ENCODE measurements around the gene PRKACB. TPM values are rescaled to one million over a fixed set of nuclear protein-coding genes. Genes with fewer than 3 reads are reported as not detected.

Gene PRKACB
- total RNA-seq, 4 donors from 2014 or later: 4.4 to 12.3 (median 5.7) TPM

GRCh38 chr1:84190455-84190854 is 46.4 kb downstream of the PRKACB start:
- intact Hi-C loops (cut with DNase I; ENCODE audit: low total_unique reads): no loop called here
- WGBS, 2 donors: 90 to 92% methylated on average over 1 of the region's 1 CpG

GRCh38 chr1:84192681-84193080 is 48.6 kb downstream of the PRKACB start:
- 61 to 81% methylated on average over 3 of the region's 3 CpGs for WGBS, 2 donors
- no peak for DNase-seq (ENCODE audit: low spot score in 2 of 2)
- no peak overlapping the region for H3K4me3 ChIP-seq (ENCODE audit: low read depth, poor library complexity, severe bottlenecking)
- TF ChIP-seq POLR2A (IDR thresholded peaks at IDR 0.05): no peak
- TF ChIP-seq, protein P1, sequence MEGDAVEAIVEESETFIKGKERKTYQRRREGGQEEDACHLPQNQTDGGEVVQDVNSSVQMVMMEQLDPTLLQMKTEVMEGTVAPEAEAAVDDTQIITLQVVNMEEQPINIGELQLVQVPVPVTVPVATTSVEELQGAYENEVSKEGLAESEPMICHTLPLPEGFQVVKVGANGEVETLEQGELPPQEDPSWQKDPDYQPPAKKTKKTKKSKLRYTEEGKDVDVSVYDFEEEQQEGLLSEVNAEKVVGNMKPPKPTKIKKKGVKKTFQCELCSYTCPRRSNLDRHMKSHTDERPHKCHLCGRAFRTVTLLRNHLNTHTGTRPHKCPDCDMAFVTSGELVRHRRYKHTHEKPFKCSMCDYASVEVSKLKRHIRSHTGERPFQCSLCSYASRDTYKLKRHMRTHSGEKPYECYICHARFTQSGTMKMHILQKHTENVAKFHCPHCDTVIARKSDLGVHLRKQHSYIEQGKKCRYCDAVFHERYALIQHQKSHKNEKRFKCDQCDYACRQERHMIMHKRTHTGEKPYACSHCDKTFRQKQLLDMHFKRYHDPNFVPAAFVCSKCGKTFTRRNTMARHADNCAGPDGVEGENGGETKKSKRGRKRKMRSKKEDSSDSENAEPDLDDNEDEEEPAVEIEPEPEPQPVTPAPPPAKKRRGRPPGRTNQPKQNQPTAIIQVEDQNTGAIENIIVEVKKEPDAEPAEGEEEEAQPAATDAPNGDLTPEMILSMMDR (IDR thresholded peaks at IDR 0.05): no peak
- intact Hi-C loops (cut with DNase I; ENCODE audit: low total_unique reads): no loop called here

More at GRCh38 chr1:84190455-84190854, 46.4 kb downstream of the PRKACB start:
- H3K4me3 ChIP-seq (ENCODE audit: low read depth, poor library complexity, severe bottlenecking): no peak overlapping the region
- DNase-seq (ENCODE audit: low spot score in 2 of 2): no peak
- TF ChIP-seq, protein P1 (IDR thresholded peaks at IDR 0.05): no peak
- no peak for TF ChIP-seq POLR2A (IDR thresholded peaks at IDR 0.05)

DNA sequence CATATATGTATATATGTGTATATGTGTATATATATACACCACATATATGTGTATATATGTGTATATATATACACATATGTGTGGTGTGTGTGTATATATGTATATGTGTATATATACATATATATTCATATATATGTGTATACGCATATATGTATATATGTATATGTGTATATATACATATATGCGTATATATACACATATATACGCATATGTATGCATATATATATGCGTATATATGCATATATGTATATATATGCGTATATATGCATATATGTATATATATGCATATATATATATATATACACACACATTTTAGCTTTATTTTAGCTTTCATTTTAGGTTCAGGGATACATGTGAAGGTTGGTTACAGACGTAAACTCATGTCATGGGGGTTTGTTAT is 54.8 kb downstream of the PRKACB start:
- H3K4me3 ChIP-seq (ENCODE audit: low read depth, poor library complexity, severe bottlenecking): no peak overlapping the region
- TF ChIP-seq POLR2A (IDR thresholded peaks at IDR 0.05): no peak
- TF ChIP-seq, protein P1 (IDR thresholded peaks at IDR 0.05): no peak
- WGBS, 2 donors: 93 to 95% methylated on average over 6 of the region's 6 CpGs
- intact Hi-C loops (cut with DNase I; ENCODE audit: low total_unique reads): no loop called here
- DNase-seq (ENCODE audit: low spot score in 2 of 2): no peak

- no peak for TF ChIP-seq POLR2A (IDR thresholded peaks at IDR 0.05)
- TF ChIP-seq, protein P1 (IDR thresholded peaks at IDR 0.05): no peak
- WGBS, 2 donors: 96 to 97% methylated on average over 1 of the region's 1 CpG
- intact Hi-C loops (cut with DNase I; ENCODE audit: low total_unique reads): no loop called here
- DNase-seq (ENCODE audit: low spot score in 2 of 2): no peak
- H3K4me3 ChIP-seq (ENCODE audit: low read depth, poor library complexity, severe bottlenecking): no peak overlapping the region
These were observed 55.2 kb downstream of the PRKACB start for GRCh38 chr1:84199257-84199656.

- DNase-seq (ENCODE audit: low spot score in 2 of 2): no peak
- intact Hi-C loops (cut with DNase I; ENCODE audit: low total_unique reads): no loop called here
- TF ChIP-seq, protein P1 (IDR thresholded peaks at IDR 0.05): no peak
- no peak for TF ChIP-seq POLR2A (IDR thresholded peaks at IDR 0.05)
- no peak overlapping the region for H3K4me3 ChIP-seq (ENCODE audit: low read depth, poor library complexity, severe bottlenecking)
These were observed 58.1 kb downstream of the PRKACB start for GRCh38 chr1:84202126-84202525.

DNA sequence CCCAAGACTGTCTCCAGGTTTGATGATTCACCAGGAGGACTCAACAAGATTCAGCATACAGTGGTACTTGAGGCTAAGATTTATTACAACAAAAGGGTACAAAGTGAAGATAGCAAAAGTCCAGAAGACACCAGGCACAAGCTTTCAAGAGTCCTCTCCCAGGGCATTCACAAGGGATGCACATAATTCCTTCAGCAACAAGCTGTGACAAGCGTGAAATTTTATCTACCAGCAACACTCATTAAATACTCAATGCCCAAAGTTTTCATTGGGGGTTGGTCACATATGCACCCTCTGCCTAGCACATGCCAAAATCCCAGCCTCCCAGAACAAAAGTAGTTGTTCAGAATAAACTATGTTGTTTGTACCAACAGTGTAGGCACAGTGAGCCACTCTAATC is 62.3 kb downstream of the PRKACB start:
- 88 to 96% methylated on average over 1 of the region's 1 CpG for WGBS, 2 donors
- no peak for TF ChIP-seq POLR2A (IDR thresholded peaks at IDR 0.05)
- TF ChIP-seq, protein P1 (IDR thresholded peaks at IDR 0.05): no peak

More for the DNA sequence above, 62.3 kb downstream of the PRKACB start:
- intact Hi-C loops (cut with DNase I; ENCODE audit: low total_unique reads): no loop called here
- no peak overlapping the region for H3K4me3 ChIP-seq (ENCODE audit: low read depth, poor library complexity, severe bottlenecking)
- no peak for DNase-seq (ENCODE audit: low spot score in 2 of 2)

Measured in lower leg skin (tissue), 4 donors.